MM.1S (cell line): ENCODE data around the gene TPCN2.

Experiments
- DNase-seq: peaks from one replicate; pipeline ENCODE4 v3.0.0-alpha.2; 2015
- H2AFZ ChIP-seq: fragments of 300-600 bp; sonication (generic); 2 replicates; pipeline ENCODE4 v1.6.0; 2016; ENCODE audit warnings: antibody characterized with exemption, low read length
- H3F3A ChIP-seq: fragments of 300-600 bp; sonication (generic); 2 replicates; pipeline ENCODE4 v1.6.1; 2016; ENCODE audit warnings: mild to moderate bottlenecking, antibody characterized with exemption, low read length, moderate library complexity, mixed read lengths; ENCODE audit not compliant: insufficient read depth
- H3K27ac ChIP-seq: fragments of 300-600 bp; sonication (generic); 2 replicates; pipeline ENCODE4 v1.5.1; 2016; ENCODE audit warnings: mild to moderate bottlenecking, low read length
- H3K27me3 ChIP-seq: fragments of 300-600 bp; sonication (generic); replicated peaks from 2 replicates; pipeline ENCODE4 v1.6.0; 2016; ENCODE audit warnings: low read length; ENCODE audit not compliant: insufficient read depth
- H3K36me3 ChIP-seq: fragments of 300-600 bp; sonication (generic); replicated peaks from 2 replicates; pipeline ENCODE4 v1.6.1; 2016; ENCODE audit warnings: mild to moderate bottlenecking, low read length, mixed read lengths; ENCODE audit not compliant: insufficient read depth
- H3K4me1 ChIP-seq: fragments of 300-600 bp; sonication (generic); 2 replicates; pipeline ENCODE4 v1.6.1; 2016; ENCODE audit warnings: low read length, mixed read lengths
- H3K4me2 ChIP-seq: fragments of 300-600 bp; sonication (generic); 2 replicates; pipeline ENCODE4 v1.6.0; 2016; ENCODE audit warnings: low read depth, low read length
- H3K4me3 ChIP-seq: fragments of 300-600 bp; sonication (generic); 2 replicates; pipeline ENCODE4 v1.5.1; 2016; ENCODE audit warnings: low read length, mixed read lengths
- H3K79me2 ChIP-seq: fragments of 300-600 bp; sonication (generic); 2 replicates; pipeline ENCODE4 v1.6.1; 2016; ENCODE audit warnings: mixed run types, low read length, mixed read lengths
- H3K9ac ChIP-seq: fragments of 300-600 bp; sonication (generic); 2 replicates; pipeline ENCODE4 v1.6.1; 2016; ENCODE audit warnings: low read length, mixed read lengths
- H3K9me2 ChIP-seq: fragments of 300-600 bp; sonication (generic); replicated peaks from 2 replicates; pipeline ENCODE4 v1.6.1; 2016; ENCODE audit warnings: mild to moderate bottlenecking, low read length, mixed read lengths; ENCODE audit not compliant: insufficient read depth
- H3K9me3 ChIP-seq: fragments of 300-600 bp; sonication (generic); replicated peaks from 2 replicates; pipeline ENCODE4 v1.6.1; 2016; ENCODE audit warnings: mild to moderate bottlenecking, low read length, mixed read lengths; ENCODE audit not compliant: insufficient read depth
- H4K20me1 ChIP-seq: fragments of 300-600 bp; sonication (generic); 2 replicates; pipeline ENCODE4 v1.6.1; 2016; ENCODE audit warnings: mild to moderate bottlenecking, low read length, moderate library complexity, mixed read lengths; ENCODE audit not compliant: insufficient read depth
- CTCF ChIP-seq: fragments of 300-600 bp; sonication (generic); IDR thresholded peaks from 2 replicates; pipeline ENCODE4 v1.5.1; 2016; ENCODE audit warnings: antibody characterized with exemption, low read length, mixed read lengths
- EZH2 ChIP-seq: fragments of 300-600 bp; sonication (generic); optimal IDR thresholded peaks from 2 replicates; pipeline ENCODE3; 2017; ENCODE audit warnings: low read depth, mild to moderate bottlenecking, antibody characterized with exemption, low read length, mixed read lengths
- EZH2phosphoT487 ChIP-seq: fragments of 300-600 bp; sonication (generic); IDR thresholded peaks from 2 replicates; pipeline ENCODE4 v1.6.1; 2018; ENCODE audit warnings: antibody characterized with exemption, low read length

Gene TPCN2

DNA sequence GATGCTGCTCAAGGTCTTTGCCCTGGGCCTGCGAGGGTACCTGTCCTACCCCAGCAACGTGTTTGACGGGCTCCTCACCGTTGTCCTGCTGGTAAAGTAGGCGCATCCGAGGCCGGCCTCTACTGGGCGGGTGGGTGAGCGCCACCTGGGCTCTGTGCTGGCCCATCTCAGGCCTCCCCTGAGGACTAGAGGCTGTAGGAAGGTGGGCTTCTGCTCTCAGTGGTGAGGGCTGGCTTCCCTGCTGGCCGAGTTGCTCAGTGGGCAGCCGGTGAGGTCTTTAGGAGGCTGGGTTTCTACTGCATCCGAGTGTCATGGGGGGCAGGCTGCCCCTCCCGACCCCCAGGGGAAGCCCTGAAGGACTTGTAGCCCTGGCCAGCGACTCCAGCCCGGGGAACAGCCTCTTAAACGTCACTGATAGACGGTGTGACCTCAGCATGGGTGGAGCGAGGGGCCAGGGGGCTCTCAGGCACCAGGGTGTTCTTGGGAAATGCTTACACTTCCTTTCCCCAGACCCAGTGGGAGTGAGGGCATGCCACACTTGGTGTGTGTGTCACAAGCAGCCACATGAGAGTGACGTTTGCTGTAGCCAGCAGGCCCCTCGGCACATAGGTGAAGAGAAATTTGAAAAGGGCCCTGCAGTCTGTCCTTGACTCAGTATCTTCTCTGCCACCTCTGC, 30.3 kb downstream of the TPCN2 start:
- H2AFZ ChIP-seq: no peak overlapping the region
- no peaks in the 10 kb centered on the region for H3F3A ChIP-seq
- H3K9me3 ChIP-seq: no peaks in the 10 kb centered on the region
- no peaks in the 10 kb centered on the region for H3K4me1 ChIP-seq
- TF ChIP-seq EZH2 (no peak), EZH2phosphoT487 (no peak), CTCF (no peak)
- H3K79me2 ChIP-seq: no peaks in the 10 kb centered on the region
- no peak for DNase-seq
- H3K4me3 ChIP-seq: no peak overlapping the region
- H3K9me2 ChIP-seq: no peaks in the 10 kb centered on the region
- no peak overlapping the region for H3K9ac ChIP-seq
- no peaks in the 10 kb centered on the region for H3K27me3 ChIP-seq
- no peak overlapping the region for H3K27ac ChIP-seq
- H3K4me2 ChIP-seq: no peak overlapping the region
- H4K20me1 ChIP-seq: no peaks in the 10 kb centered on the region
- H3K36me3 ChIP-seq: no peaks in the 10 kb centered on the region

GRCh38 chr11:69079661-69080256, 31.0 kb downstream of the TPCN2 start:
- Histone ChIP-seq H3K27ac (no peak overlapping the region), H3K9me2 (no peaks in the 10 kb centered on the region), H3K36me3 (no peaks in the 10 kb centered on the region), H2AFZ (no peak overlapping the region), H3K79me2 (no peaks in the 10 kb centered on the region), H3K27me3 (no peaks in the 10 kb centered on the region), H3K4me3 (no peak overlapping the region), H3K4me1 (no peaks in the 10 kb centered on the region), H3K9me3 (no peaks in the 10 kb centered on the region), H3F3A (no peaks in the 10 kb centered on the region), H4K20me1 (no peaks in the 10 kb centered on the region), H3K4me2 (no peak overlapping the region), H3K9ac (no peak overlapping the region)
- no peak for TF ChIP-seq EZH2phosphoT487
- no peak for TF ChIP-seq EZH2
- no peak for TF ChIP-seq CTCF
- no peak for DNase-seq

DNA sequence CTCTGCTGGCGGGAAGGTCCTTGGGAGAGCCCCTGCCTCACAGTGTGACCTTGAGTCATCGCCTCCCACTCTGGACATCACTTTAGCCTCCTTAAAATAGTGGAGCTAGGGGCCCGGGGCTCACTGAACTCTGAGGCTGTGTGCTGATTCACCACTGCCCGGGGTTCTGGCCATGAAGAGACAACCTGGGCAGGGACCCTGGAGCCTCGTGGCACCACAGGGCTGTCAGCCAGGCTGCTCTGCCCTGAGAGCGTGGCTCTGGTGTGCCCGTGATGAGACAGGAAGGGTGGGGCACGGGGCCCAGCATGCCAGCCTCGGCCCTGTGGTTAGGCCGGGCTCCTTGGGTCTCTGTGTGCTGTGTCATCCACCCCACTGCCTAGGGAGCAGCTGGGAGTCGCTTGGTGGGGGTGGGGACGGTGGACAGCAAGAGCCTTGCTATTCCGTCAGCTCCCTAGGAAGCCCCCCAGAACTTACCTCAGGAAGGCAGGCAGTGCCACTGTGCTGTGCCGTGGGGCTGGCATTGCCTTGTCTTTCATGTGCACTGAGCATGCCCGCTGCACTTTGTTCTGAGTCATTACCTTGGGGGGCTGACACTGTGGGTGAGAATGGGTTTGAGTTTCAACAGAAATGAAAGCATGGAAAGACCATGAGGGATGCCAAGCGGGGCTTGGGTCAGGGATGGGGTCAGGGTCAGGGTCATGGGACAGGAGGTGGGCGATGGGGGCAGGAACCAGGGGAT, 31.7 kb downstream of the TPCN2 start:
- no peak for DNase-seq
- no peaks in the 10 kb centered on the region for H3K9me2 ChIP-seq
- no peak overlapping the region for H3K4me2 ChIP-seq
- H3K9ac ChIP-seq: no peak overlapping the region
- no peaks in the 10 kb centered on the region for H3K36me3 ChIP-seq
- no peaks in the 10 kb centered on the region for H4K20me1 ChIP-seq
- TF ChIP-seq CTCF (no peak), EZH2phosphoT487 (no peak), EZH2 (no peak)
- H3K79me2 ChIP-seq: no peaks in the 10 kb centered on the region
- no peak overlapping the region for H2AFZ ChIP-seq
- no peaks in the 10 kb centered on the region for H3K27me3 ChIP-seq
- no peak overlapping the region for H3K27ac ChIP-seq
- H3F3A ChIP-seq: no peaks in the 10 kb centered on the region
- H3K9me3 ChIP-seq: no peaks in the 10 kb centered on the region
- H3K4me1 ChIP-seq: no peaks in the 10 kb centered on the region
- H3K4me3 ChIP-seq: no peak overlapping the region
